SK-N-MC (cell line): ENCODE data around the gene TNP2.

Experiments used
- DNase-seq: peaks from one replicate; pipeline ENCODE4 v3.0.0-alpha.2; 2011; ENCODE audit warnings: low read depth, low spot score
- H3K27ac ChIP-seq: fragments of 200-600 bp; sonication (generic); 2 replicates; pipeline ENCODE4 v1.5.1; 2016; ENCODE audit warnings: mixed run types
- H3K36me3 ChIP-seq: fragments of 200-600 bp; sonication (generic); 2 replicates; pipeline ENCODE4 v1.6.1; 2017; ENCODE audit warnings: antibody characterized with exemption, low read length, mixed read lengths; ENCODE audit not compliant: insufficient read depth
- H3K4me3 ChIP-seq: fragments of 200-600 bp; sonication (generic); 2 replicates; pipeline ENCODE4 v1.5.1; 2016
- H3K9ac ChIP-seq: fragments of 200-600 bp; sonication (generic); 2 replicates; pipeline ENCODE4 v1.8.0; 2017; ENCODE audit warnings: mixed run types, mixed read lengths; ENCODE audit not compliant: insufficient read length
- H3K9me3 ChIP-seq: fragments of 200-600 bp; sonication (generic); 2 replicates; pipeline ENCODE4 v1.6.1; 2017; ENCODE audit warnings: low read depth, mild to moderate bottlenecking, antibody characterized with exemption, low read length, moderate library complexity, mixed read lengths
- EZH2 ChIP-seq: fragments of 200-600 bp; sonication (generic); IDR thresholded peaks from one replicate; pipeline ENCODE4 v1.6.1; 2017; ENCODE audit warnings: antibody characterized with exemption
- FOXP2 ChIP-seq: optimal IDR thresholded peaks from 2 replicates; pipeline ENCODE3; 2011; ENCODE audit warnings: mild to moderate bottlenecking, moderate library complexity; ENCODE audit not compliant: insufficient read depth; ENCODE audit errors: extremely low read length, control extremely low read depth
- POLR2AphosphoS5 ChIP-seq: IDR thresholded peaks from 2 replicates; pipeline ENCODE4 v1.6.1; 2012; ENCODE audit warnings: mild to moderate bottlenecking, low read depth, low read length, borderline replicate concordance

Gene TNP2

DNA sequence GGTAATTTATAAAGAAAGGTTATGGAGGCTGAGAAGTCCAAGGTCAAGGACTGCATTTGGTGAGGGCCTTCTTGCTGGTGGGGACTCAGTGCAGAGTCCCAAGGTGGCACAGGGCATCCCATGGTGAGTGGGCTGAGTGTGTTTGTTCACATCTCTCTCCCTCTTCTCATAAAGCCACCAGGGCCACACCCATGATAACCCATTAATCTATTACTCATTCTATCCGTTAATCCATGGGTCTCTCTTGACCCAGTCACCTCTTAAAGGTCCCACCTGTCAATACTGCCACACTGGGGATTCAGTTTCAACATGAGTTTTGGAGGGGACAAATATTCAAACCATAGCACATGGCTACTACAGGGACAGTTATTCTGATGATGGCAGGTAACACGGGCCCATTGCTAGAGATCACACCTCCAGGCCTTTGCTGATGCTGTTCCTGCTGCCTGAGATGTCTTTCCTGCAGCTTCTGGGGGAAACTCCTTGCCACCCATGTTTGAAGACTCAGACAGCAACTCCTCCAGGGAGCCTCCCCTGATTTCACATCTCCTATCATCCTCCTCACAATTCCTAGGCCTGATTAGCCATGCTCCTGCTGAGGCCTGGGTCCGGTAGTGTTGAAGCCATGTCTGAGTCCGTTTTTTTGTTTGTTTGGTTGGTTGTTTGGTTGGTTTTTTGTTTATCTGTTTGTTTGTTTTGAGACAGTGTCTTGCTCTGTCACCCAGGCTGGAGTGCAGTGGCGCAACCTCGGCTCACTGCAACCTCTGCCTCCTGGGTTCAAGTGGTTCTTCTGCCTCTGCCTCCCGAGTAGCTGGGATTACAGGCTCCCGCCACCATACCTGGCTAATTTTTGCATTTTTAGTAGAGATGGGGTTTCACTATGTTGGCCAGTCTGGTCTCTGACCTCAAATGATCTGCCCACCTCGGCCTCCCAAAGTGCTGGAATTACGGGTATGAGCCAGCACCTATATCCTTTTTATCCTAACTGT lies 29.2 kb downstream of the TNP2 start:
- no peak overlapping the region for H3K9ac ChIP-seq
- no peaks in the 10 kb centered on the region for H3K36me3 ChIP-seq
- TF ChIP-seq FOXP2 (no peak), POLR2AphosphoS5 (no peak), EZH2 (no peak)
- H3K27ac ChIP-seq: no peak overlapping the region
- H3K9me3 ChIP-seq: no peaks in the 10 kb centered on the region
- no peak for DNase-seq
- no peak overlapping the region for H3K4me3 ChIP-seq

DNA sequence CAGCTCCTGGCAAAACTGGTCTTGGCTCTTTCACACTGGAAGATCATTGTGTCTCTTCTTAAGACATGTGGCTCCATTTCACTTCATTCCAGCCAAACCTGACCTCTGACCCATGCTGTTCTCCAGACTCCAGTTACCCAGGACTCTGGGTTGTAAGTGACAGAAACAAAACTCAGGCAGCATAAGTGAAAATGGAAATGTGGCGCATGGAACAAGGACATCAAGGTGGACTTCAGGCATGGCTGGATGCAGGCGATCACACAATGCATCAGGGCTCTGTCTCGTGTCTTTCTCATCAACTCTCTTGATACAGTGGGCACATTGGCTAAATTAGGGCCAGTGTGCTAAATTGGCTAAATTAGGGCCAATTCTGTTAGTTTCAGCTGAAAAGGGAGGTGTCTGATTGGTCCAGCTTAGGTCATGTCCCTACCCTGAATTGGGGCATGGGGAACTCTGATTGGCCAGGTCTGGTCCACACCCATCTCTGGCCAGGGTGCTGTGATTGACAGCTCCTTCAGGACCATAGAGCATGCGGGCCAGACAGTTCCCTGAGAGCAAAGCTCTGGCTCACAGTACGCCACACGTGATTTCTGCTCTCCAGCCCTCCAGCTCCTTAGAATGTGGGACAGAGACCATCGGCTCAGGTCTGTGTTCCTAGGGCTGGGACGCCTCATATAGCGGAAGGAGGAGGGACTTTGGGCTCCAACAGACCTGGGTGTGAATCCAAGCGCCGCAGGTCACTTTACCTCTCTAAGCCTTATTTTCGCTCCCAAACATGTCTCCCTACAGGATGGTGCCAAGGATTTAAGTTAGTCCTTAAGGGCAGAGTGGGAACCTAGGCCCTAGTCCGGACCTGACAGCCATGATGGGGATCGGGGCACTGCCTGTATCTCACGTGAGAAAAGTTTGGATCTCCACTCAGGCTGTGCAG lies 30.6 kb downstream of the TNP2 start:
- H3K27ac ChIP-seq: no peak overlapping the region
- H3K36me3 ChIP-seq: no peaks in the 10 kb centered on the region
- TF ChIP-seq FOXP2 (no peak), POLR2AphosphoS5 (no peak), EZH2 (no peak)
- H3K9me3 ChIP-seq: no peaks in the 10 kb centered on the region
- no peak overlapping the region for H3K4me3 ChIP-seq
- no peak overlapping the region for H3K9ac ChIP-seq
- no peak for DNase-seq

DNA sequence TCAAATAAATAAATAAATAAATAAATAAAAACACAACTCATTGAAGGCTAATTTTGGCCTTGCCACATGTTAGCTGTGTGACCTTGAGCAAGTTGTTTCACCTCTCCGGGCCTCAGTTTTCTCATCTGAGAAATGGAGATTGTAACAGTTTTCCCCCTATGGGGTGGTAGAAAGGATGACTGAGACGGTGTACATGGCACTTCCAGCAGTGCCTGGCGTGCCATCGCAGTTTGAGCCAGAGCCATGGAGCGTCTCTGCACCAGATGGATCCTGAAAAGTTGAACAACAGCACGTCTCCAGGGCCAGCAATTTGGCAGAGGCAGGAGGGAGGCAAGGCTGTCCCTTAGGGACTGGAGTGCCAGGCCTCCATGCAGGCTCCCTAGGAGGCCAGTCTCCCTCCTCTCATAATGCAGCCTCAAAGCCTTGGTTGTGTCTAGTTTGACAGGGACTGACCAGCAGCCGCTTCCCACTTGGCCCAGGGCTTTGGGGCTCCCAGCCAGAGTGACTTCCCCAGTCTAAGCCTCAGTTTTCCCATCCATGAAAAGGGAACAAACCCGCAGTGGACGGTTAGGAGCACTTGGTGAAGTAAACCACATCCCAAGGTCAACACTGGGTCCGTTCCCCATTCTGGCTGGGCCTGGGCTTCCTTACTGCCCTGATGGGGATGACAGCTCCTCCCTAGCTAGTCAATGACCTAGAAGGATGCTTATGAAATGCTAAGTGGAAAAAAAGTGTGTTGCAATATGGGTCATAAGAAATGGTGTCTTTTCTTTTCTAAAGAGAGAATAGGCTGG lies 32.5 kb downstream of the TNP2 start:
- H3K36me3 ChIP-seq: no peaks in the 10 kb centered on the region
- H3K9ac ChIP-seq: no peak overlapping the region
- H3K9me3 ChIP-seq: no peaks in the 10 kb centered on the region
- no peak overlapping the region for H3K27ac ChIP-seq
- TF ChIP-seq FOXP2 (no peak), EZH2 (no peak), POLR2AphosphoS5 (no peak)
- no peak for DNase-seq
- H3K4me3 ChIP-seq: no peak overlapping the region

DNA sequence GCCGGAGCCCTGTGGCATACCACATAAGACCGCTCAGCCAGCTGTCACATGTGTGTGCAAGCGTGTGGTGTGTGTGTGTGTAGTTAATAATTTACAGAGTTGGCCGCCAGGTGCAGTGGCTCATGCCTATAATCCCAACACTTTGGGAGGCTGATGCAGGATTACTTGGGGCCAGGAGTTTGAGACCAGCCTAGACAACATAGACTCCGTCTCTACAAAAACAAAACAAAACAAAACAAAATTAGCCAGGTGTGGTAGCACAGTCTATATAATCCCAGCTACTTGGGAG lies 33.5 kb downstream of the TNP2 start:
- H3K9ac ChIP-seq: no peak overlapping the region

DNA sequence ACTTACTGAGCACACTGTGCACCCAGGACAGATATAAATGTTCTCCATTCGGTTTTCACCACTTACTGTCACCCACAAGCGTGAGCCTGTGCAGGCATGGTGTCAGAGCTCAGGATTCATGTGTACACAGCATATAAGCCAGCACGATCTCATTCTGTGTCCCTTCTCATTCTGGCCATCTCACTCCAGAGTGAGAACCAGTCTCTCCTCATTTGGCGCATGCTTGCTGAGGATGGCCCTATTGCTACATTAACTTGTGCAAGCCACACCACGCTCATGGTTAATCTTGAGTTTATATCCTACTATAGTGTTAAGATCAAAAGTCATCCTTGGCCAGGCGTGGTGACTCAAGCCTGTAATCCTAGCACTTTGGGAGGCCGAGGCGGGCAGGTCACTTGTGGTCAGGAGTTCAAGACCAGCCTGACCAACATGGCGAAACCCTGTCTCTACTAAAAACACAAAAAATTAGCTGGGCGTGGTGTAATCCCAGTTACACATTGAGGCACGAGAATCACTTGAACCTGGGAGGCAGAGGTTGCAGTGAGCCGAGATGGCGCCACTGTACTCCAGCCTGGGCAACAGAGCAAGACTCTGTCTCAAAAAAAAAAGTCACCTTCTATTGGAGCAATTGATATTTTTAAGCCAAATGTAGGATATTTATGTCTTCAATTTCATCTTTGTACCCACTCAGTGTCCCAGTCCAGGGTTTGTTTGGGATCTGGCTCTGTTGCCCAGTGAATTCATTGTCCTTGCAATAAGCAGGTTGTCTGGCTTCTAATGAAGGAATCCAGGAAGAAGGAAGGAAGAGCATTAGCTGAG lies 34.0 kb downstream of the TNP2 start:
- Histone ChIP-seq H3K9me3 (no peaks in the 10 kb centered on the region), H3K36me3 (no peaks in the 10 kb centered on the region), H3K9ac (no peak overlapping the region), H3K4me3 (no peak overlapping the region), H3K27ac (no peak overlapping the region)
- DNase-seq: no peak
- no peak for TF ChIP-seq POLR2AphosphoS5
- no peak for TF ChIP-seq EZH2
- no peak for TF ChIP-seq FOXP2

More for the DNA sequence above, 33.5 kb downstream of the TNP2 start:
- Histone ChIP-seq H3K4me3 (no peak overlapping the region), H3K27ac (no peak overlapping the region), H3K36me3 (no peaks in the 10 kb centered on the region), H3K9me3 (no peaks in the 10 kb centered on the region)
- TF ChIP-seq EZH2: no peak
- TF ChIP-seq FOXP2: no peak
- TF ChIP-seq POLR2AphosphoS5: no peak
- no peak for DNase-seq

DNA sequence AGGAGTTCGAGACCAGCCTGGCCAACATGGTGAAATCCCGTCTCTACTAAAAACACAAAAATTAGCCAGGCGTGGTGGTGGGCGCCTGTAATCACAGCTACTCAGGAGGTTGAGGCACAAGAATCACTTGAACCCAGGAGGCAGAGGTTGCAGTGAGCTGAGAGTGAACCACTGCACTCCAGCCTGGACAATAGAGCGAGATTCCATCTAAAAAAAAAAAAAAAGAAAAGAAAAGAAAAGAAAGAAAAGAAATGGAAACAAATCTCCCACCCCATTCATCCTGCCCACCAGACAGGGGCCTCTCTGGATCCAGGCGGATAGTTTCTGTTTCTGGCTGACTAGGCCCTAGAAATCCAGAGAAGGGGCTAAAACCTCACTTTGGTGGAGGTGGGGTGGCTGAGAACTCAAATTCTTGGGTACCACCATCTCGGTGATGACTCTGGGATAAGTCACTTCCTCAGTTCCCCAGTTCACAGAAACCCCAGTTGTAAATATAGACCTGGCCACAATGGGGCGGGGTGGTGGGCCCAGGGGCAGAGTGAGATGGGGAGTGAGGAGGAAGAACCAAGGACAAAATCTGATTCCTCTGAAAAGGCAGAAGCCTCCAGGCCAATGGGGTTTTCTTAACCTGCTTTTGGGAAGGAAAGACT lies 35.3 kb downstream of the TNP2 start:
- TF ChIP-seq POLR2AphosphoS5 (no peak), FOXP2 (no peak), EZH2 (no peak)
- H3K9ac ChIP-seq: no peak overlapping the region
- H3K27ac ChIP-seq: no peak overlapping the region
- H3K9me3 ChIP-seq: no peaks in the 10 kb centered on the region
- H3K4me3 ChIP-seq: no peak overlapping the region
- DNase-seq: no peak
- H3K36me3 ChIP-seq: no peaks in the 10 kb centered on the region
